HG03139 (cell line): ENCODE results near the gene TWIST2.

Source experiments
- ATAC-seq: cut with Tn5 transposase; IDR thresholded peaks from one replicate; pipeline ENCODE4 v1.9.1; 2021; ENCODE audit not compliant: unreplicated experiment

Gene TWIST2

DNA sequence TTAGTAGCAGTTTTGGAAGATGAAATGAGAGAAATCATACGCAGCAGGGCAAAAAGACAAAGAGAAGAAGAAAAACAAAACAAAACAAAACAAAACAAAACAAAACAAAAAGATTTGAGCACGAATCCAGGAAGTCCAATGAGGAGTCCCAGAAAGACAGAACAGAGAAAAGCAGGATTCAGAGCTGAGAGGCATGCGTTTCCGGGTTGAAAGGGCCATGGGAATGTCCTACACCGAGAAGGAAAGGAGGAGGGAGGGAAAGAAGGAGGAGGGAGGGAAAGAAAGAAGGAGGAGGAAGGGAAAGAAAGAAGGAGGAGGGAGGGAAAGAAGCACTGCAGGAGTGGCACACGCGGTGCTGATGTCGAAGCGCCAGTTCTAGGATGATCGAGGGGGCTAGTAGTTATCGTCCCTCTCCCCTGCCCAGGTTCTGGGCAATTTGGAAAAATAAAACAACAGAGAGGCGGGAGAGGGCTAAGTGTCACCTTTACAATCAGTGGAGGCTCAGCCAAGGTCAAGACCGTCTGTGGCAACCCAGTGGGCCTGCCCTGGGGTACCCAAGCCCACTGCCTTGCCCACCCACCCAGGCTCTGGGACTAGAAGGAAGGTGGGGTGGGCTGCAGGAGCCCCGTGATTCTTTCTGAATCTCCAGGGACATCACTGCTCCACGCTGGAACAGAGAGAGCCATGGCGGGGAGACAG is 68.4 kb downstream of the TWIST2 start:
- ATAC-seq, result no peak

DNA sequence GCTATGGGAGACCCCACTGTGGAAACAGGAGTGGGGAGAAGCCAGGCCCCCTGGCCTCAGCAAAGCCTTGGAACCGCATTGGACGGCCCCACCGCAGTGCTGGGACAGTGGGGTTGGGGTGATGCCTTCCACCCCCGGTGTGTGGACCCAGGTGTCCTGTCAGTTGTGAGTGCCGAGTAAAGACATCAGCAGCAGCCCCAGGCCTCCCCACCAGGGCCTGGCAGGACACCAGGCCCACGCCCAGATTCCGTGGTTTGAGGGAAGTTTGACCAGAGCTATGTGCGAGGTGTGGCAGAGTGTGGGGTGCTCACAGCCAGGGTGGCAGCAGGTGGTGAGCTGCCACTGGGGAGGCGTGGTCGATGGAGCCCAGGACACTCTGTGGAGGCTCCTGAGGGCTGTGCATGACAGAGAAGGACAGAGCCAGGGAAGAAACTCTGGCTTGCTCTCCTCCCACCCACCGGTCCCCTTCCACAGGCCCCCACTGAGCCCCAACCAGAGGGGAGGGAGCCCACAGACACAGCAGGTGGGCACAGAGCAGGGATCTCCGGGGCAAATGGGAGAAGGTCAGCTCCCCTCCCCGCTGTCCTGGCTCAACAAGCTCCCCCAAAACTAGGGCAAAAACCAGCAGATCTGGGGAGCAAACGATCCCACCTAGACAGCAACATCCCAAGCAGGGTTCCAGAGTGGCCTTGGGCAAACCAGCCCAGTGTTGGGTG is 69.1 kb downstream of the TWIST2 start:
- no peak for ATAC-seq

DNA sequence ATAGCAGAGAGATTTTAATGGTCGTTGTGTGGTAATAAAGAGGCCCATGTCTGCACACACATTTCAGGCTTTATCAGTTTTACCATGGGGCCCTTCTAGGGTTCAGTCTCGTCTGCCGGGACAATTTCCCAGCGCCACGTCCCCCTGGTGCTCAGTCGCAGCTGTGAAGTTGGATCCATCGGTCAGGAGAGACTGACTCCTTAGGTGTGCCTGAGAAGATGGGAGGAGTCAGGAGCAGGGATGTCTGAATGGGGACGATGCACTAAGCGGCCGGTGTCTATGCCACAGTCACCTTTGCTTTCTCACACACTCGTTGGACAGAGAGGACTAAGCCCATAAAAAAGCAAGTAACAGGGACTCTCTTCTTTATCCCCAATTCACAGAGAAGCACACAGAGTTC is 71.4 kb downstream of the TWIST2 start:
- no peak for ATAC-seq

DNA sequence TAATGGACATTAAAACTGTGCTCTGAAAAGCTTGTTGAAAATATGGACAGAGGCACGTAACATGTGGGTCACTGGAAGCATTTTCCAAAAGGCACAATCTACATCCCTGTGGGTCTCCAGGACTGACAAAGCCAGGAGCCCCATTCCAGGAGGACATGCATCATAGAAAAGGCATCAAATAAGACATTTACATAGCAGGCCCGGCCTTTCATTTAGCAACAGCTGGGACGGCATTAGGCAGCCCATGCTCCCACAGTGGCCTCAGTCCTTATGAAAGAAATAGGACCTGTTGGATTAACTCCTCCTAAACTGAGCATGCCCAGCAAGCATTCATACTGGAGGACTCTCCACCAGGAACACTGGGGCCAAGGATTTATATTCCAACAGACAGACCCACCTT is 72.2 kb downstream of the TWIST2 start:
- ATAC-seq, result no peak

DNA sequence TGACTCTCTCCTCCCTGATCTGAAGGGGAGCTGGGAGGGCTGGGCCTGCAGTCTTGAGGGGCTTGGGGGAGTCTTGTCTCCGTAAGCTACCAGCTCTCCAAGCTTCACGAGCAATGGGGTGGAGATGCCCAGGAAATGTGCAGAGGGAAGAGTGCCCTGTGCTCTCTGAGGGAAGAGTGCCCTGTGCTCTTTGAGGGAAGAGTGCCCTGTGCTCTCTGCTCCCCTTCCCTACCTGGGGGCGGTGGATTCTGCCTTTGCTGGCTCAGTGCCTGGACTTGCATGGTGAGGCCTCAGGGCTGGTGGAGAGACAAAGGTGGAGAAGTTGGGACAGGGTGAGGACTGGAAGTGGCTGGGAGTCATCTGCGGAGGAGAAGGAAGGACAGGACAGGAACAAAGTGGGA is 72.7 kb downstream of the TWIST2 start:
- no peak for ATAC-seq

DNA sequence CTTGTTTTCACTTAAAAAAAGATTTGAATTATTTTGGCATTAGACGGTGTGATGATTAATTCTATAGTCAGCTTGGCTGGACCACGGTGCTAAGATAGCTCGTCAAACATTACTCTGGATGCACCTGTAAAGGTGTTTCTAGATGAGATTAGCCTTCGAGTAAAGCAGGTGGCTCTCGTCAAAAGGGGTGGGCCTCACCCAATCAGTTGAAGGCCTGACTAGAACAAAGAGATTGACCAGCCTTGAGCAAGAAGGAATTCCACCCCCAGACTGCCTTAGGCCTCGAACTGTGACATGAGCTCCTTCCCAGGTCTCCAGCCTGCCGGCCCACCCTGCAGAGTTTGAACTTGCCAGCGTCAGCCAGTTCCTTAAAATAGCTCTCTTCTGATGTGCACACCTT is 73.4 kb downstream of the TWIST2 start:
- no peak for ATAC-seq

DNA sequence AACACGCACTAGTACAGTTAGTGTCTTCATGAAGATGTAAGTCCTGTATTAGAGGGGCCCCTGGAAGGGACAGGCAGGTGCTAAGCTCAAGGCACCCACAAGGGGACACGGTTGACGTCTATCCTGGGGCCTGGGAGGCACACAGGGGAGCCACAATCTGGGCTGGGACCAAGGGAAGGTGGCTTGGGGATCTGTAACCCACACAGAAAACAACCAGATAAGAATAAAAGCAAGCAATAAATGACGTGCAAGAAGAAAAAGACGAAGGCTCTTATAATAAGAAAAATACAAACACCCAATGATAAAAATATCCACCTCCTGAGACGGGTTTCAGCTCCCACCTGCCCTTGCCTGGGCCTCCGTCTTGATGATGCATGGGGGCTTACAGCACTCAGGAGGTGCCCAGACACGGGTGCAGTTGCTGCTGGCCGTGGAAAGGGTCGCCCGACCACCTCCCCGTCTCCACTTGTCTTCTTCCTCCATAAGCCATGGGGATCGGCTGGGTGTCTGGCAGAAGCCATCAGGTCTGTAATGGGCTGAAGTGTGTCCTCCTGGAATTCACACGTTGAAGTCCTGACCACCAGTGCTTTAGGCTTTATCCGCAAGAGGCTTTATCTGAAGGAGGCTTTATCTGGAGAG is 73.9 kb downstream of the TWIST2 start:
- ATAC-seq, result no peak

DNA sequence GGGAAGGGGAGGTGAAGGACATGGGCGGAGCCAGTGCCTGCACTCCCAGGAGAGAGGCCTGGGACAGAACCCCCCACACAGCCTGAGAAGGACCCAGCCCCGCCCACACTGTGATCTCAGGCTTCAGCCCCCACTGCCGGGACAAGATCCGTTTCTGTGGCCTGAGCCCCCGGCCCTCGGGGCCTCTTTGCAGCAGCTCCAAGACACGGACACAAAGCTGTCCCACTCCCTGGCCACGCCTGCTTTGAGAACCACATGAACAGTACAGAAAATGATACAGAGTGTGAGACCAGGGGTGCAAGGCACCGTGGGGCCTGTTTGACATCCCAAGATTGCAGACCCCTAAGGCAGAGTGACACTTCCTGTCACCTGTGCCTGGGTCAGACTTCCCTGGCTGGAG is 74.5 kb downstream of the TWIST2 start:
- ATAC-seq, result no peak

DNA sequence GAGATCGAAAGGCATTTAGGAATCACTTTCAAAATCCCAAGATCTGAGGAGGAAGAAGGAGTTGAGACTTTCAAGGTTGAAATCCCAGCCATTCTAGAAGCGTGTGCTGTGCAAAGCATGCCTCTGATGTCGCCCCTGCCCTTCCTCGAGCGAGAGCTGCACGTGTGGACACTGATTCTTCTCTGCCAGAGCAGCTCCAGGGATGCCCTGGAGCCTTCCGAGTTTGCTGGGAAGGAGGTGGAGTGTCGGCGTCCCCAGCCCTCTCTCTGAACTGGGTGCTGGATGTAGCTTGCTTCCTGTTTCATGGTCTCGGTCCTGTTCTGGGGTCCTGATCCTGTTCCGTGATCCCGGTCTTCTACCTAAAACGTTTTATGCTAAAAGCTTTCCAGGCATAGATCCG is 76.1 kb downstream of the TWIST2 start:
- no peak for ATAC-seq

DNA sequence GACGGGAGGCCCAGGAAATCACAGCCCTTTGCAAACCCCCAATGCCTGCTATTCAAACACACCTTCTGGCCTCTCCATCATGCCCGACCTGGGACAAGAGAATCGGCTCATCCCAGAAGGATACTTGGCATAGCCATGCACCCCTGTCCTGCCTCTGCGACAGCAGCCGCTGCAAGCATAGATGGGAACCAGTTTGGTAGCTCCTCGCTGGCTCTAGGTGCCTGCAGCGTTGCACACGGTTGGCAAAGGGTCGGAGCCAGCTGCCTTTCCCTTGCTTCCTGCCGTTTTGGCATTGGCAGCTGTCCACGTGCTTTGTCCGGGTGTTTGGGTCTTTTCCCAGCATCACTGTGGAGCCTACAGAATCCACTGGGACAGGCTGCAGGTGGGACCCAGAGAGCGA is 76.9 kb downstream of the TWIST2 start:
- ATAC-seq, result no peak

DNA sequence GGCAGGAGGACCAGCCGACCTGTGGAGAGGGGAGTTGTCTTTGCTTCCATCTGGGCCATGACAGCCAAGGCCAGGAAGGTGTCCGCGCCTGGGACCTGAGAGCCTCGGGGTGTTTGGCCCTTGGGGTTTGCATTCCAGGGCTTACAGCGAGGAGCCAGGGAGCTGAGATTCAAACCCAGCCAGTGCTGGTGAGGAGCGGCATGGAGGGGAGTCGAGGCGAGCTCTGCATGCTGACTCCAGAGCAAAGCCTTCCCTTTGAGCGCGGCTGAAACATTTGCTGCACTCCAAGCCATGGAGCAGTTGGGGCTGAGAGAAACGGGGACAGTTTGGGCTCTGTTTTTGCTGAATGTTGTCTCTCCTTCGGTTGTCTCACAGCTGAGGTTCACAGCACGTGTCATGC is 77.4 kb downstream of the TWIST2 start:
- no peak for ATAC-seq

DNA sequence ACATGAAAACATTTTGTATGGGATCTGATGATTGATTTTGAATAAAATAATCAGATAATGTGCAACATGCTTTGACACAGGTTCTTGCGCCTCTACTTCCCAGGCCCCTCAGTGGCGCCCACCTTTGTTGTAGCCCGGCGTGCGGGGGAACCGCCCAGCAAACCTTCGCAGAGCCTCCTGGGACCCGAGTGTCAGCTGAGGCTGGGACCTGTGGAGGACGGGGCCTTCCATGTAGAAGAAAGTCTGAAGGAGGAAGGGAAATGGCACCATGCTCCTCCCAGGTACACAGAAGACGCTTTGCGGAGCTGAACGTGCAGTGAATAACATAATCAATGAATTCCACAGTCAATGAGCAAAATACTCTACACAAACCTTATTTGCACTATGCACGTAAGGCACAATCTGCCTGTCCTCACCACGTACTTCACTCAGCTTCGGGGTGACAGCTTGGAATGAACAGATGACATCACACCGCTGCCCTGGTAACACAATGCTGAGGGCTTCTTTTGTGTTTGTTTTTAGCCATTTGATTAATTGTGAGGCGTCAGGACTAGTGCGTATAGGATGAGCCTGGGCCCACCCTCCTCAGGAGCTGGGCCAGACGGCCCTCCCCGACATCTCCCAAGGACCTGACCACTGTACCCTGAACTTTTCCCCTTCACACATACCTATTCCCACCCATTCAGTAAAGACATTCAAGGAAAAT is 78.1 kb downstream of the TWIST2 start:
- no peak for ATAC-seq

DNA sequence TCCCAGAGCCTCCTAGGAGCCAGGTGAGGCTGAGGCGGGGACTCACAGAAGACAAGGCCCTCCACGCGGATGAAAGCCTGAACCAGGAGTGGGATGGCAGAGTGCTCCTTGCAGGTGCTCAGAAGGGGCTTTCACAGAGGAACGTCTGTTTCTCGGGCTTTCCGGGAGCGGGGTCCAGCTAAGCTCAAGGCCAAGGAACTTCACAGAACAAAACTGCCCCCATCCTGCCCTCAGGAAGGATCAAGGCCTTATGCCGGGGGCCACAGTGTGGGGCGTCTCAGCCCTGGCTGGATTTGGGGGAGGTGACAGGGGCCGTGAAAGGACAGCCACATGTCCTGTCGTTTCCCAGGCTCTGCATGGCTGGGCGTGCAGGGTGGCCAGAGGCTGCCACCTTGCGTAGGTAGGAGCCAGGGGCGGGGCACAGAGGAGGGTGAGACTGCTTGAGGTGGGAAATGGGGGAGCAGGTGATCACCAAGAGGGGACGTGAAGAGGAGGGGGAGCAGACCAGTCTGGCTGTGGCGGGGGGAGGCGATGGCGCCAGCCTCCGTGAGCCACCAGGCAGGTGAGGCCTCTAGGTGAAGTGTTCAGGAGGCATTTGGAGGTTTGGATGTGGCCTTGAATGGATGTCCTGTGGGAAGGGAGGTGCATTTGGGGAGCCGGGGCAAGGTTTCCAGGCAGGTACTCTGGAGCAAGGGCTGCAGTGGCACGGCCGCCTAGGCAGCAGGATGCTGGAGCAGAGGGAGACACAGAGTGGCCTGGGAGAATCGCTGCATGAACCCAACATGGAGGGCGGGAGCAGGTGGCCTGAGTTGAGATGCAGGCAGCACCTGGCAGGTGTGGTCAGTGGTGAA is 79.1 kb downstream of the TWIST2 start:
- ATAC-seq, result no peak

DNA sequence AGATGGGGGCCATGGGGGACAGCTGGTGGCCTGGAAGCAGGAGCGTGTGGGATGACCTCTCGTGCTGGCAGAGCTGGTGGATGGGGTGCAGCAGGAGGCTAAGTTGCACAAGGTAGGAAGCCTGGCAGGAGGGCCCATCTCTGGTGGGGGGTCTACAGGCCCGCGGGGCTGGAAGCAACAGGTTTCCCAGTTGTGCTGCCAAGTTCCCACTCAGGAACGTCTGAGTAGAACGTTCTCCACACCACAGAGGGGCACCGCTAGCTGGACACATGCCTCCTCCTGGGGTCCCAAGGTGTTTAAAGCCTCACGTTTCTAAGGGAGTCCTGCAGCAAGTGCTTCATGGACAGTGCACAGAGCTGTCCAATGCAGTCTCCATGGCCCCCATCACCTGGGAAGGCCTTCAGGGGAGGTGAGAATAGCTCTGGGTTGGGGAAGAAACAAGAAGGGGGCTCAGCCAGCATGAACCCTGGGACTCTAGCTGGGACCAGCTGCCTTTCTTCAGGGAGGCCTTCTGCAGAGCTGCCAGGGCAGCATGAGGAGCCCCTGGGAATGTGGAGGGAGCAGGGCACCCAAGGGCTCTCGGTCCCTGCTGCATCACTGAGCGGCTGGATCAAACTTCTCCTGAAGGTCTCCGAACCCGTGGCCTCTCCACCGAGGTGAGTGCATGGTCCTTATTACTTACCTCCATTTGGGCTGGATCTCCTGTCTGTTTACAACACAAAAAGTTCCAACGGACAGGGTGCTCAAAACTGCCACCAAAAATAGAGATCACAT is 80.0 kb downstream of the TWIST2 start:
- ATAC-seq, result no peak

DNA sequence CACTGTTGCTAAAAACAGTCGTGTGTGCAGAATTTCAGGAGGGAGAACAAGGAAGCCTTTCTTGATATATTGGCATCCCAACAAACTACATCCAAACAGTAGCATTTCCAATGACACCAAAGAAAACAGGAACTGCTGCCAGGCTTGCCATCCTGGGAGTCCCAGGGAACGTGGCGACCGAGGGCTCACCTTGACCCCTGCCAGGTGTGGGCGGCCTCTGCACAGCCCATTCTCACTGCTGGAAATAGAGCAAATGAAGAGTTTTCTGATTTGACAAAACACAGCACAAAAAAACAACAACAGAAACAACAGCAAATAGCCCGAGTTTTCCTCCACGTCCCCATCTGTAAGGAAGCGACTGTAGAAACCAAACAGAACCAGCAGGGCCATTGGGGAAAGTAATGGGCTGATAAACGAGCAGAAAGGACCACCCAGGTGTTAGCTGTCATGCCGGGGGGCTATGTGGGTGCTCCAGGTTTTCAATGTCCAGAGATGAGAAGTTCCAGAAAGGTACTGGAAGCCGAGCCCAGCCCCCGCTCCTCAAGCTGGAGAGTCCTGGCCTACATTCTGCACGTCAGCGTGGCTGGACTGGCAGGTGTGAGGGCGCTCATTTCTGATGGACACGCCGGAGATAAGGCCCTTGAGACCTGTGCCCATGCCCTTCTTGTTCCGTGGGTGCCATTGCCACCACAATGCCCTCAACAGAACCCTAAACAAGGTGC is 80.8 kb downstream of the TWIST2 start:
- ATAC-seq, result no peak

DNA sequence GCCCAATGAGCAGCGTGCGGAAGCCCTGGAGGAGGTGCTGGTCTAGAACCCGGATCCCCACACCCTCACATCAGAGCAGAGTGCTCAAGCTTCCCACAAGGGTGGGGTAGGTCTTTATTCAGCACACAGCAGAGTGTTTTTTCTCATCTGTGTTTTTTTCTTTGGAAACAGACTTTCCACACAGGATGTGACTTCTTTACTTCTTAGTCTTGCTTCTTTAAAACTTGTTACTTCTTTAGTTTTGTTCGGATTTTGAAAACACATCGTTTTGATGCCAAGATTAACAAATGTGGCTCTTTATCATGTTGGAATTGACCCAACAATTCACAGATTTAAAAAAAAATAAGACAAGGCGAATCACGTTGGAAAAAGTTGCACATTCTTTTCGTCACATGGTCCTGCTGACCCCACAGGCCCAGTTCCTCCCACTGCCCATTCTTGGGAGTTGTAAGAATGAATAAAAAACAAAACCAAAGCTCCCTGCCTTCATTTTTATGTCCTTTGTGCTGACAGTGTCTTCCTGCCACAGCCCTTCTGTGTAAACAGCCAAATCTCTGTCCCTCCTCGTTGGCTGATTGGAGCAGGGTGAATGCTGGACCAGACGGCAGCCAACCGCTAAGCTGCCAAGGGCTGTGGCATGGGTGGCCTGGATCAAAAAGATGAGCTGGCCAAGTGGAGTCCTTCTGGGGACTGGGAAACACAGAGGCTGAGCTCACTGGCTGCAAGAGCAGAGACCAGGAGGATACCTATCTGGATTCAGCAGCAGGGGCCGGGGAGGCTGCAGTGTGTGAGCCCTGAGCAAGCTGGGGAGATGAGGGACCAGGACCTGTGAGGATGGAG is 81.6 kb downstream of the TWIST2 start:
- ATAC-seq, result no peak

DNA sequence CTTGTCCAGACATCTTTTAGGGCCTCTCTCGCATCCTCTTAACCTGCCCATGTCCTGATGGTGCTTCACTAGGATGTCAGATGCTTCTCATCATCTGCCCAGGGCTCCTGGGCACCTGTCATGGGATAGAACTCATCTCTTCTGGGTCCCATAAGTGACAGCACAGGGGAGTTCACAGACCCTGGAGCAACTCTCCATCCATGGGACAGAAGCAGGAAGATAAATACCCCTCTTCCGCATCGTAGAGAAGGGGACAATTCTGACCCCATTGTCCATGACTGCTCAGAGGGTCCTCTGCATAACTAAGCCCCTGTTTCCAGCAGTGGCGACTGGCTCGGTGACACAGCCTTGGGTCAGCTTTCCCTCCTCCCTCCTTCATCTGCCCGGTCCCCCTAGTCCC is 82.3 kb downstream of the TWIST2 start:
- no peak for ATAC-seq
